ENCODE results near the gene HEBP2. TPM values are rescaled to one million over a fixed set of nuclear protein-coding genes. Genes with fewer than 3 reads are reported as not detected.
A peak's percentile ranks its signal among the peaks of the same experiment; 100 is the strongest.

The HEBP2 gene
- total RNA-seq, 1 experiment from 2014 or later = 58.9 TPM

DNA sequence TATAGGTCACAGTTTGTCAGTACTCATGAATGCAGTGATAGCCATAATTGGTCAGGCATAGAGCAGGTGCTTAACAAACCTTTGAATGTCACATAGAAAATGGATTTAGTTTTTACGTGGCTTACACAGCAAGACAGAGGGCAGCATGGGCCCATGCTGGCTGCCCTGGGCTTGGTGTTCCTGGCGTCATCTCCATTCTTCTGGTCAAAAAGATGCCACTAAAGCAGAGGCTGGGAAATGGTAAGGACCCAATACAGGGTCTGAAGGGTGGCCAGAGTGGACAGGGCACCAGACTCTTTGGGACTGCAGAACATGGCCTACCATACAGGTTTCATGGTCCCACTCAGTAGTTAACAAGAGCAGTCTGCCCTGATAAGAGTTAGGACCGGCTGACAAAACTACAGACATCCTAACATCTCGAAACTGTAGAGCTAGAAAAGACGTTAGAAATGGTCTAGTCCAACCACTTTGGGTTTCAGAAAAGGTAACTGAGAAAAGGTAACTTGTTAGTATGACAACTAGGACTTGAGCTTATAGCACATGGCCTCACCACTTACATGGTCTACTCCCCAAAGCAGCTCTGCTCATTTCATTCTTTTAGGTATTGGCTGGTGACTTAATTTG is 22.6 kb downstream of the HEBP2 start:
- Histone ChIP-seq H3K9ac (ENCODE audit: low read length) (no peak overlapping the region), H3K9me3 (ENCODE audit: low read length) (no peaks in the 10 kb centered on the region), H3K4me2 (ENCODE audit: low read length) (no peak overlapping the region), H3K27ac (ENCODE audit: low read length) (no peak overlapping the region), H3K4me1 (ENCODE audit: insufficient read depth, low read length) (no peaks in the 10 kb centered on the region), H3K4me3 (ENCODE audit: low read length) (no peak overlapping the region), H3K79me2 (ENCODE audit: low read length) (no peaks in the 10 kb centered on the region), H2AFZ (ENCODE audit: low read length) (no peak overlapping the region), H3K36me3 (ENCODE audit: low read depth, low read length) (no peaks in the 10 kb centered on the region), H3K9me2 (replicated peaks; ENCODE audit: low read length) (no peaks in the 10 kb centered on the region), H4K20me1 (ENCODE audit: low read length) (no peaks in the 10 kb centered on the region), H3K27me3 (ENCODE audit: low read length) (no peaks in the 10 kb centered on the region), H3F3A (ENCODE audit: low read length, unreplicated experiment) (no peaks in the 10 kb centered on the region)
- ChIA-PET CTCF (no interaction called here), POLR2A (ENCODE audit: unreplicated experiment) (no interaction called here)
- ATAC-seq (no peak), DNase-seq (no peak)
- no peak for TF ChIP-seq EZH2phosphoT487 (IDR thresholded peaks at IDR 0.05; ENCODE audit: borderline replicate concordance, low read length)
- TF ChIP-seq, protein P1, sequence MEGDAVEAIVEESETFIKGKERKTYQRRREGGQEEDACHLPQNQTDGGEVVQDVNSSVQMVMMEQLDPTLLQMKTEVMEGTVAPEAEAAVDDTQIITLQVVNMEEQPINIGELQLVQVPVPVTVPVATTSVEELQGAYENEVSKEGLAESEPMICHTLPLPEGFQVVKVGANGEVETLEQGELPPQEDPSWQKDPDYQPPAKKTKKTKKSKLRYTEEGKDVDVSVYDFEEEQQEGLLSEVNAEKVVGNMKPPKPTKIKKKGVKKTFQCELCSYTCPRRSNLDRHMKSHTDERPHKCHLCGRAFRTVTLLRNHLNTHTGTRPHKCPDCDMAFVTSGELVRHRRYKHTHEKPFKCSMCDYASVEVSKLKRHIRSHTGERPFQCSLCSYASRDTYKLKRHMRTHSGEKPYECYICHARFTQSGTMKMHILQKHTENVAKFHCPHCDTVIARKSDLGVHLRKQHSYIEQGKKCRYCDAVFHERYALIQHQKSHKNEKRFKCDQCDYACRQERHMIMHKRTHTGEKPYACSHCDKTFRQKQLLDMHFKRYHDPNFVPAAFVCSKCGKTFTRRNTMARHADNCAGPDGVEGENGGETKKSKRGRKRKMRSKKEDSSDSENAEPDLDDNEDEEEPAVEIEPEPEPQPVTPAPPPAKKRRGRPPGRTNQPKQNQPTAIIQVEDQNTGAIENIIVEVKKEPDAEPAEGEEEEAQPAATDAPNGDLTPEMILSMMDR (conservative IDR thresholded peaks at IDR 0.05; ENCODE audit: low read depth, low read length) = no peak
- no peak for TF ChIP-seq EZH2 (IDR thresholded peaks at IDR 0.05; ENCODE audit: low read length, unreplicated experiment)
- intact Hi-C loops (cut with micrococcal nuclease) = loop anchor here (5.0 kb wide), 3 partner anchors 41 to 341 kb away; no protein-coding TSS in a partner anchor
- BruUV-seq (replicated peaks) = no TSS peak

DNA sequence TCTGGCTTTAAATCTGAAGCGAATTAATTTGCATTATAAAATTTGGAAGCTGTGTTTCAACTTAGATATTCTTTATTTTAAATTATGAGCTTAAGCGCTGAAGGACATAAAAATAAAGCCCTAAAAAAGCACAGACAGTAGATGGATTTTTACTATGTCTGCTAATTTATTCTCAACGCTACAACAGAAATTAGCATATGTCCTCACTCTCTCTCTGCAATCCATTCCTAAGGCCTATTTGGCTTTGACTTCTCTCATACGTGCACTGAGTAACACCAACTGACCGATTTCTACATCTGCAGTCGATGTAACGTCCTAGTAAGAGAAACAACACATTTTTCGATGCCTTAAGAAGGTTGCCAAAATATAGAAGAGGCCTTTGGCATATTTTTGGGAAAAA is 23.7 kb downstream of the HEBP2 start:
- Histone ChIP-seq H3F3A (ENCODE audit: low read length, unreplicated experiment) (no peaks in the 10 kb centered on the region), H3K36me3 (ENCODE audit: low read depth, low read length) (no peaks in the 10 kb centered on the region), H3K4me1 (ENCODE audit: insufficient read depth, low read length) (no peaks in the 10 kb centered on the region), H3K27me3 (ENCODE audit: low read length) (no peaks in the 10 kb centered on the region), H3K79me2 (ENCODE audit: low read length) (no peaks in the 10 kb centered on the region), H3K9me2 (replicated peaks; ENCODE audit: low read length) (no peaks in the 10 kb centered on the region), H3K4me2 (ENCODE audit: low read length) (no peak overlapping the region), H3K4me3 (ENCODE audit: low read length) (no peak overlapping the region), H4K20me1 (ENCODE audit: low read length) (no peaks in the 10 kb centered on the region), H3K9ac (ENCODE audit: low read length) (no peak overlapping the region), H2AFZ (ENCODE audit: low read length) (no peak overlapping the region), H3K9me3 (ENCODE audit: low read length) (no peaks in the 10 kb centered on the region), H3K27ac (ENCODE audit: low read length) (no peak overlapping the region)
- no TSS peak for BruUV-seq (replicated peaks)
- ATAC-seq = no peak
- no peak for TF ChIP-seq EZH2phosphoT487 (IDR thresholded peaks at IDR 0.05; ENCODE audit: borderline replicate concordance, low read length)
- no peak for TF ChIP-seq EZH2 (IDR thresholded peaks at IDR 0.05; ENCODE audit: low read length, unreplicated experiment)
- TF ChIP-seq, protein P1 (conservative IDR thresholded peaks at IDR 0.05; ENCODE audit: low read depth, low read length) = no peak
- CTCF ChIA-PET = interaction anchor here (0.5 to 0.7 kb wide), 2 partner anchors 132 to 148 kb away, joined by 3 to 5 read pairs; no protein-coding TSS in a partner anchor
- no peak for DNase-seq
- POLR2A ChIA-PET (ENCODE audit: unreplicated experiment) = no interaction called here
- intact Hi-C loops (cut with micrococcal nuclease) = loop anchor here (5.0 kb wide), 3 partner anchors 40 to 340 kb away; no protein-coding TSS in a partner anchor

DNA sequence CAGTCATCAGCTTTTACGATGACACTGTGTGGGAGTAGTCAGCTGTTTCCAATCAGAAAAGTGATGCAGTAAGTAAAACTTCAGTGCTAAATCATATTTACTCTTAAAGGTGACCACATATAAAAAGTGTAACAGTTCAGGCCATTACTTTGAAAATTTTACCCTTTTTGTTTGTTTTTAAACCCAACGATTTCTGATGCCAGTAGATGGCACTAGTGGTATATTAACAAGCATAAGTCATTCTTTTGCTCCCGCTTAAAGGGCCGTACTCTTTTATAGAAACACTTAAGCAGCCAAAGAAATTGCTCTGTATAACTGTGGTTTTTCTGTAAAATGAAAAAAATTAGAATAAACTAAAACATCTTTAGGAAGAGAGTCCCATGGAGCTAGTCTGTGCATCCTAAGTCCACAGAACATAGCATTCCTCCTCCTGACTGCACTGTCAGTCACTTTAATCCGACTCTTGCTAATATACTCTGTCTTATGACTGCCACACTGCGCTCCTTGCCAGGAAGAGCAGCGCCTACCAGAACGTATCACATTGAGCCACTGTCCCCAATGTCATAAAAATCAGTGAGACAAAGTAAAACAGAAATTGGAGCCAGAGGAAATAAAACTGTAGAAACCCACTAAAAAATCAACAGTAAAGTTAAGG is 25.0 kb downstream of the HEBP2 start:
- no peaks in the 10 kb centered on the region for H3K9me2 ChIP-seq (replicated peaks; ENCODE audit: low read length)
- peak; percentile 59 for DNase-seq
- H3F3A ChIP-seq (ENCODE audit: low read length, unreplicated experiment) = no peaks in the 10 kb centered on the region
- intact Hi-C loops (cut with micrococcal nuclease) = loop anchor here (1.0 to 5.0 kb wide), 5 partner anchors 38 to 338 kb away; no protein-coding TSS in a partner anchor
- no peaks in the 10 kb centered on the region for H3K4me1 ChIP-seq (ENCODE audit: insufficient read depth, low read length)
- no peaks in the 10 kb centered on the region for H4K20me1 ChIP-seq (ENCODE audit: low read length)
- H3K79me2 ChIP-seq (ENCODE audit: low read length) = no peaks in the 10 kb centered on the region
- TF ChIP-seq EZH2 (IDR thresholded peaks at IDR 0.05; ENCODE audit: low read length, unreplicated experiment) (no peak), EZH2phosphoT487 (IDR thresholded peaks at IDR 0.05; ENCODE audit: borderline replicate concordance, low read length) (no peak)
- TF ChIP-seq, protein P1 (conservative IDR thresholded peaks at IDR 0.05; ENCODE audit: low read depth, low read length) = peak; percentile 77
- H3K27ac ChIP-seq (ENCODE audit: low read length) = no peak overlapping the region
- no peak overlapping the region for H3K9ac ChIP-seq (ENCODE audit: low read length)
- POLR2A ChIA-PET (ENCODE audit: unreplicated experiment) = no interaction called here
- H3K27me3 ChIP-seq (ENCODE audit: low read length) = no peaks in the 10 kb centered on the region
- ATAC-seq = peak; percentile 73
- H3K9me3 ChIP-seq (ENCODE audit: low read length) = no peaks in the 10 kb centered on the region
- H3K36me3 ChIP-seq (ENCODE audit: low read depth, low read length) = no peaks in the 10 kb centered on the region
- BruUV-seq (replicated peaks) = no TSS peak
- CTCF ChIA-PET = interaction anchor here (1.7 kb wide), 1 partner anchor 89 kb away, joined by 4 read pairs; no protein-coding TSS in a partner anchor
- H2AFZ ChIP-seq (ENCODE audit: low read length) = no peak overlapping the region
- no peak overlapping the region for H3K4me3 ChIP-seq (ENCODE audit: low read length)
- H3K4me2 ChIP-seq (ENCODE audit: low read length) = no peak overlapping the region
